Measurements from ENCODE around the gene OR1B1. TPM values are rescaled to one million over a fixed set of nuclear protein-coding genes. Genes with fewer than 3 reads are reported as not detected.
"Not testable (repeated sequence)": the region's sequence is repeated elsewhere in the genome, so short reads cannot be mapped to it uniquely, and the experiment has no call there.

The OR1B1 gene
- total and polyA plus RNA-seq, 2 donors (not counting 3 experiments of a cell fraction or from before 2014, with no cell fraction given), result 0.25 TPM; not detected in 1

GRCh38 chr9:122583284-122583683 is 74.1 kb downstream of the OR1B1 start, which contains the start of gene OR1L8:
Gene OR1L8 (minus strand): TSS chr9:122583384. CDS start chr9:122568477, 14,907 bp downstream.
- dilution Hi-C loops (cut with MboI; ENCODE audit: extremely low pct_ligation_motif_present, low sequenced_read_pairs); intact Hi-C loops (cut with micrococcal nuclease); H3K4me1 ChIP-seq (ENCODE audit: control insufficient read depth, extremely low read depth, insufficient read depth, low read length); FAIRE-seq; H3K9me1 ChIP-seq (replicated peaks; ENCODE audit: control insufficient read depth, extremely low read depth, insufficient read depth, low read length); BruUV-seq (replicated peaks); H3K36me3 ChIP-seq (ENCODE audit: control insufficient read depth in 2 of 2, extremely low read depth in 1 of 2, insufficient read depth in 2 of 2, low read length in 2 of 2); DNase-seq (ENCODE audit: low read depth, low spot score); POLR2A ChIA-PET; H3K4me2 ChIP-seq (ENCODE audit: insufficient read depth, low read length); H3K79me2 ChIP-seq (ENCODE audit: control insufficient read depth, insufficient read depth, low read length); H3K4me3 ChIP-seq (replicated peaks in 1 of 3; ENCODE audit: insufficient read depth in 1 of 3, low read depth in 1 of 3, low read length in 3 of 3); H3K27ac ChIP-seq (ENCODE audit: insufficient read depth, low read depth, low read length); H2AFZ ChIP-seq (ENCODE audit: low read depth, low read length); H4K20me1 ChIP-seq (replicated peaks; ENCODE audit: control insufficient read depth, extremely low read depth, insufficient read depth, low read length); H3K9ac ChIP-seq (replicated peaks; ENCODE audit: extremely low read depth, insufficient read depth, low read length); H3K27me3 ChIP-seq (ENCODE audit: control insufficient read depth in 2 of 2, insufficient read depth in 2 of 2, low read length in 2 of 2); H3K9me3 ChIP-seq (replicated peaks; ENCODE audit: control insufficient read depth, insufficient read depth, low read length): not testable (repeated sequence)
- CTCF ChIA-PET, result interaction anchor here (0.8 to 2.0 kb wide), 3 partner anchors 10 to 135 kb away, joined by 3 to 4 read pairs (median 3); no protein-coding TSS in a partner anchor

- H3K27ac ChIP-seq (ENCODE audit: insufficient read depth, low read depth, low read length), result no peak overlapping the region
- TF ChIP-seq GATA2 (IDR thresholded peaks at IDR 0.05; ENCODE audit: insufficient read depth, insufficient read length, low read depth, low read length) (no peak), POLR2AphosphoS5 (IDR thresholded peaks at IDR 0.05; ENCODE audit: insufficient read depth, low read depth, low read length) (no peak), JUN (IDR thresholded peaks at IDR 0.05; ENCODE audit: borderline replicate concordance, insufficient read depth, insufficient read length, low read depth) (peak; percentile 77), POLR2A (IDR thresholded peaks at IDR 0.05; ENCODE audit: low read depth, low read length) (no peak), MYC (IDR thresholded peaks at IDR 0.05; ENCODE audit: low read depth, low read length) (no peak), FOS (IDR thresholded peaks at IDR 0.05; ENCODE audit: borderline replicate concordance, insufficient read depth, low read length) (peak; percentile 71), EZH2 (IDR thresholded peaks at IDR 0.05; ENCODE audit: borderline replicate concordance, low read depth, low read length, severe bottlenecking) (no peak)
- TF ChIP-seq, protein P1, sequence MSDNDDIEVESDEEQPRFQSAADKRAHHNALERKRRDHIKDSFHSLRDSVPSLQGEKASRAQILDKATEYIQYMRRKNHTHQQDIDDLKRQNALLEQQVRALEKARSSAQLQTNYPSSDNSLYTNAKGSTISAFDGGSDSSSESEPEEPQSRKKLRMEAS (IDR thresholded peaks at IDR 0.05; ENCODE audit: insufficient read depth, insufficient read length), result no peak
- TF ChIP-seq, protein P2, sequence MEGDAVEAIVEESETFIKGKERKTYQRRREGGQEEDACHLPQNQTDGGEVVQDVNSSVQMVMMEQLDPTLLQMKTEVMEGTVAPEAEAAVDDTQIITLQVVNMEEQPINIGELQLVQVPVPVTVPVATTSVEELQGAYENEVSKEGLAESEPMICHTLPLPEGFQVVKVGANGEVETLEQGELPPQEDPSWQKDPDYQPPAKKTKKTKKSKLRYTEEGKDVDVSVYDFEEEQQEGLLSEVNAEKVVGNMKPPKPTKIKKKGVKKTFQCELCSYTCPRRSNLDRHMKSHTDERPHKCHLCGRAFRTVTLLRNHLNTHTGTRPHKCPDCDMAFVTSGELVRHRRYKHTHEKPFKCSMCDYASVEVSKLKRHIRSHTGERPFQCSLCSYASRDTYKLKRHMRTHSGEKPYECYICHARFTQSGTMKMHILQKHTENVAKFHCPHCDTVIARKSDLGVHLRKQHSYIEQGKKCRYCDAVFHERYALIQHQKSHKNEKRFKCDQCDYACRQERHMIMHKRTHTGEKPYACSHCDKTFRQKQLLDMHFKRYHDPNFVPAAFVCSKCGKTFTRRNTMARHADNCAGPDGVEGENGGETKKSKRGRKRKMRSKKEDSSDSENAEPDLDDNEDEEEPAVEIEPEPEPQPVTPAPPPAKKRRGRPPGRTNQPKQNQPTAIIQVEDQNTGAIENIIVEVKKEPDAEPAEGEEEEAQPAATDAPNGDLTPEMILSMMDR (IDR thresholded peaks at IDR 0.05; ENCODE audit: extremely low read depth in 1 of 2, insufficient read depth in 1 of 2, low read depth in 1 of 2, low read length in 2 of 2), result no peak
- H3K4me1 ChIP-seq (ENCODE audit: control insufficient read depth, extremely low read depth, insufficient read depth, low read length), result peaks cover 8% of the 10 kb centered on the region
- H3K9ac ChIP-seq (replicated peaks; ENCODE audit: extremely low read depth, insufficient read depth, low read length), result no peak overlapping the region
- CTCF ChIA-PET, result interaction anchor here (1.3 to 1.4 kb wide), 2 partner anchors 82 to 489 kb away, joined by 3 to 4 read pairs; no protein-coding TSS in a partner anchor
- no peaks in the 10 kb centered on the region for H4K20me1 ChIP-seq (replicated peaks; ENCODE audit: control insufficient read depth, extremely low read depth, insufficient read depth, low read length)
- H3K9me3 ChIP-seq (replicated peaks; ENCODE audit: control insufficient read depth, insufficient read depth, low read length), result no peaks in the 10 kb centered on the region
- peak overlapping the region; percentile 45 for H3K4me2 ChIP-seq (ENCODE audit: insufficient read depth, low read length)
- no peaks in the 10 kb centered on the region for H3K79me2 ChIP-seq (ENCODE audit: control insufficient read depth, insufficient read depth, low read length)
- no peaks in the 10 kb centered on the region for H3K36me3 ChIP-seq (ENCODE audit: control insufficient read depth in 2 of 2, extremely low read depth in 1 of 2, insufficient read depth in 2 of 2, low read length in 2 of 2)
- POLR2A ChIA-PET, result no interaction called here
- no peaks in the 10 kb centered on the region for H3K9me1 ChIP-seq (replicated peaks; ENCODE audit: control insufficient read depth, extremely low read depth, insufficient read depth, low read length)
- FAIRE-seq, result peak; percentile 86
- H2AFZ ChIP-seq (ENCODE audit: low read depth, low read length), result no peak overlapping the region
- peak; percentile 83 for DNase-seq (ENCODE audit: low read depth, low spot score)
- intact Hi-C loops (cut with micrococcal nuclease) (no loop called here), dilution Hi-C loops (cut with MboI; ENCODE audit: extremely low pct_ligation_motif_present, low sequenced_read_pairs) (no loop called here)
- no peak overlapping the region for H3K4me3 ChIP-seq (replicated peaks in 1 of 3; ENCODE audit: insufficient read depth in 1 of 3, low read depth in 1 of 3, low read length in 3 of 3)
- H3K27me3 ChIP-seq (ENCODE audit: control insufficient read depth in 2 of 2, insufficient read depth in 2 of 2, low read length in 2 of 2), result no peaks in the 10 kb centered on the region
- no TSS peak for BruUV-seq (replicated peaks)
Observed at GRCh38 chr9:122580360-122580759, 77.1 kb downstream of the OR1B1 start.
